IPS DF 4.7 (cell line): ENCODE results near the gene RABGAP1L.
"Not testable (repeated sequence)": the region's sequence is repeated elsewhere in the genome, so short reads cannot be mapped to it uniquely, and the experiment has no call there.

Experiments
- DNase-seq: peaks from one replicate; pipeline ENCODE4 v3.0.0-alpha.2; 2013; ENCODE audit warnings: low spot score; ENCODE audit errors: extremely low read depth

Gene RABGAP1L

DNA sequence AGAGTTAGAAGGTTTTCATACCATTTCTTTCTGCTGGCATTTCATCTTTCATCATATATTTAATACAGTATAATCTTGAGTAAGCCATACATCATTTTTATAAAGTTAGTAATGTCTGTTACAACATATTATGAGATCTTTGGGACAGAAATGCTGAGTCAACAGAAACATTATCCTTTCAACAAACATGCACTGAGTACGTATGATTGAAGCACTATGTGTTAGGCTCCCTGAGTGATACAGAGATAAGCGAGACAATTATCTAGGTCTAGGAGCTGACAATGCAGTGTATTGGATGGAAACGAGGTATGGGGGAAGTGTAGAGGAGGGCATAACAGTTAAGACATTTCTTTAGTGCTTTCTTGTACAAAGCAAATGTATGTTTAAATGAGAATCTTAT is 268.7 kb downstream of the RABGAP1L start:
- DNase-seq, result no peak

DNA sequence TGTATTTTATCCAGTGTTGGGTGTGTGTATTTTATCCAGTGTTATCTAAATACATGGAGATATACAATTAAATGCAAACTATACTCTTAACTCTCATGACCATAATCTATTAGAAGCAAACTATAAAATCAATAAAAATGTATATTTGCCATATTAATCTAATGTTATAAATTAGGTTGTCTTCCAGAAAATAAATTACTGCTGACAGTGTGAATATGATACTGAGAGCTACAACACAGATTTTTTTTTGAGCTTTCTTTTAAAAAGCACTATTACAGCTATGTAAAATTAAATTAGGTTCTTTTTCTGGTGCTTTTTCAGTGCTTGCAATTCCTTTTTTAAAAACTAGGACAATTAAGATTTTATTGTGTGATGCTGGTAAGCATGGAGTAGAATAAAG is 269.4 kb downstream of the RABGAP1L start:
- DNase-seq, result no peak

GRCh38 chr1:174433451-174433850 is 274.1 kb downstream of the RABGAP1L start:
- DNase-seq, result no peak

GRCh38 chr1:174445351-174445750 is 286.0 kb downstream of the RABGAP1L start:
- no peak for DNase-seq

DNA sequence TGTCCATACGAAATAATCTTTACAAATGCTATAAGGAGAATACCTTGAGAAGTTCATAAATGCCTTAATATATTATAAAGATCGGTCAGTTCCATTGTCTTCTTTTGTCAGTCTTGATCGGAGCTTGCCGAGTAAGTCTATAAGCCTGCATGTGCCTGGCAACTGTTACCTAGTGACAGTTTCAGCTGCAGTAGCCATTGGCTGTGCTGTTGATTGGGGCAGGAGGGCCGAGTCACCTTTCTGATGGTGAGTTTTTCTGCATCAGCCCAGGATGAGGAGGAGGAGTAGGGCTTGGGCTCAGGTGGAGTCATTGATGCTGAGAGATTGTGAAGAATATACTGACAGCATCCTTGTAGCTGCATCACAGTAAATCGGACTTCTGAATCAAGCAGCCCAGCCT is 286.5 kb downstream of the RABGAP1L start:
- no peak for DNase-seq

- DNase-seq, result no peak
Measured at GRCh38 chr1:174447866-174448530, 288.7 kb downstream of the RABGAP1L start, which contains the start of gene GPR52. Gene GPR52, plus strand, starts transcription at chr1:174447964. Its CDS starts 148 bp downstream, at chr1:174448112.

- no peak for DNase-seq
Measured at GRCh38 chr1:174448531-174448883, 289.2 kb downstream of the RABGAP1L start.

DNA sequence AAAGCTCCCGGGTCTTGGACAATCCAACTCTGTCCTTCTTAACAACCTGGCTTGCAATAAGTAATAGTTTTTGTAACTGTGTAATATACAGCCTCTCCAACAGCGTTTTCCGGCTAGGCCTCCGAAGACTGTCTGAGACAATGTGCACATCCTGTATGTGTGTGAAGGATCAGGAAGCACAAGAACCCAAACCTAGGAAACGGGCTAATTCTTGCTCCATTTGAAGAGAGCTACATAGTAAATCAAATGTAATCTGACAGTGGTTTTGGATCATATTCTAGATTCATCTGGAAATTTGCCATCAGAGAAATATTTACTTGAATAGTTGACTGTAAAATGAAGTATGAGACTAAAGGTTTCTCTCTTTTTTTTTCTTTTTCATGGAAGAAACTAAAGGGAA is 289.7 kb downstream of the RABGAP1L start:
- no peak for DNase-seq

- DNase-seq, result no peak
Measured at GRCh38 chr1:174451408-174451807, 292.1 kb downstream of the RABGAP1L start.

- DNase-seq, result no peak
Measured at GRCh38 chr1:174465855-174466254, 306.5 kb downstream of the RABGAP1L start.

- DNase-seq, result no peak
Measured at GRCh38 chr1:174466607-174467006, 307.3 kb downstream of the RABGAP1L start.

GRCh38 chr1:174469052-174469451 is 309.7 kb downstream of the RABGAP1L start:
- no peak for DNase-seq

- no peak for DNase-seq
Measured at GRCh38 chr1:174469687-174470086, 310.4 kb downstream of the RABGAP1L start.

DNA sequence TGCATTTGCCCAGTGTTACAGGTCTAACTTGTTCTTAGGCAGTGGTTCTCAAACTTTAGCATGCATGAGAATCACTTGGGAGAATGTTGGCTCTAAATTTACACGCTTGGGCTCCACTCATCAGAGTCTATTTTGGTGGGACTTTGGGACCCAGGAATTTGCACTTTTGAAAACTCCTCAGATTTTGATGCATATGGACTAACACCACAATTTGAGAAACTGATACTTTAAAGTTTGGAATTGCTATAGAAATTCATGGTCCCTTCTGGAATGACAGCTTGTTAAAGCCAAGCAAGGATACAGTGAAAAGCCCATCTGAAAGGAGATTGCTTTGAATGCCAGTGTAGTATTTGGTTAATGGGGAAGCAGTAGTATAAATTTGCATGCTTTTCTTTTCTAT is 320.0 kb downstream of the RABGAP1L start:
- no peak for DNase-seq

GRCh38 chr1:174480324-174480723 is 321.0 kb downstream of the RABGAP1L start:
- DNase-seq, result no peak

DNA sequence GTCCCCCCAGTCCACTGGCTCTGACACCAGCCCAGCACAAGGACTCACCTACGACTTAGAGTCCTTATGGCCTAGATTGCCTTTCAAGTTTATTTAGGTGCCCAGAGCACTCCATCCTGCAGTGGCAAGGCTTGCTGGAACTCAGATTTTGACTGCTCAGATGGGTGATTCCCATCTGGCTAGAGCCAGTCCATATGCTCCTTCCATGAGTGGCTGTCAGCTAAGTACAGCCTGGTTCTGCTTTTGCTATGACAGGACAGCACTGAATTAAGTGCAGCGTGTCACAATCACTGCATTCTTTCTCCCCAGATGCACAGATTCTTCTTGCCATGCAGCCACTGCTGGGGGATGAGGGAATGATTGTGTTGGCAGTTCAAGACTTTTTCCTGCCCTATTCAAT is 332.3 kb downstream of the RABGAP1L start:
- no peak for DNase-seq

- no peak for DNase-seq
Measured at GRCh38 chr1:174497478-174497877, 338.2 kb downstream of the RABGAP1L start.

DNA sequence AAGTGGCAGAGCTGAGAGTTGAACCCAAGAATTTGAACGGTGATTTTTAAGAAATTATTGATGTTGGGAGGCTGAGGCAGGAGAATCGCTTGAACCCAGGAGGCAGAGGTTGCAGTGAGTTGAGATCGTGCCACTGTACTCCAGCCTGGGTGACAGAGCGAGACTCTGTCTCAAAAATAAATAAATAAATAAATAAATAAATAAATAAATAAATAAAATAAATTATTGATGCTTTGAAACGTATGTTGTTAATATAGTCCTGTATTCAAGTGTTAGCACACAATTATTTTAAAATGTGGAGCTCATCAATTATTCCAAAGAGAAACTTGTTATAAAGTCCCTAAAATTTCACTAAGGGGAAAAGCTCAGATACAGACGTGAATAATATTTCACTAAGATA is 357.4 kb downstream of the RABGAP1L start:
- DNase-seq, result not testable (repeated sequence)

DNA sequence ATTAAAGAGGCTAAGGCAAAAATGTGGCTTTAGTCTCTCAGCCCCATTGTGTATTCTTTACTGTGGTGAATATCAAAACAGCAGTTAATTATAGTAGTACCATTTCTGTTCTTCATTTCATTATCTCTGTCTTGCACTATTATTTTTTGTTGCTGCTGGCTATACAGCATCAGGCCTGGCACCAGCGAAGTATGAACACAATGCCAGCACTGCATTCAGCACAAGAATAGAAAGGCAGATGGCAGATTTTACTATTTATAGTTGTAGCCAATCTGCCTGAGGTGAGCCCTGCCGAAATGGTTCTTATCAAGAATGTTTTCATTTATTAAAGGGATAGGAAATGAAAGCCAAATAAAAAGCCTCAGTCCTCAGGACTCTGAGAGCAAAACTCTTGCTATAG is 360.5 kb downstream of the RABGAP1L start:
- DNase-seq, result no peak

DNA sequence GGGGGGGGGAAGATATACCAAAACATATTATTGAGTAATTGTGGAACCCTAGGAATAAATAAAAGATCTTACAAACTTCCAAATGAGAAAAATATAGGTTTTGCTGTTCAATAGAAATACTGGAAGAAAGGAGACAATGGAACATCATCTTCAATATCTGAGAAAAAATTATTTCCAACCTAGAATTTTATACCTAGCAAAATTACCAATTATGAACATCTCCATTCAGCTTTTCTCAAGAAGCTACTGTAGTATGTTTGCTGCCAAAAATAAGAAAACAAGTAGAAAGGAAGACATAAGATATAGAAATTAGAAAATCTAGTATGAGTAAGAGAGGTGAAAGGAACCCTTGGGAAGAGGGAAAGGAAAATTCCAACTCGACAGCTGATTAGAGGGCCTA is 372.4 kb downstream of the RABGAP1L start:
- DNase-seq, result no peak

- no peak for DNase-seq
Measured at GRCh38 chr1:174534789-174535188, 375.5 kb downstream of the RABGAP1L start.

GRCh38 chr1:174535207-174535606 is 375.9 kb downstream of the RABGAP1L start:
- DNase-seq, result no peak

DNA sequence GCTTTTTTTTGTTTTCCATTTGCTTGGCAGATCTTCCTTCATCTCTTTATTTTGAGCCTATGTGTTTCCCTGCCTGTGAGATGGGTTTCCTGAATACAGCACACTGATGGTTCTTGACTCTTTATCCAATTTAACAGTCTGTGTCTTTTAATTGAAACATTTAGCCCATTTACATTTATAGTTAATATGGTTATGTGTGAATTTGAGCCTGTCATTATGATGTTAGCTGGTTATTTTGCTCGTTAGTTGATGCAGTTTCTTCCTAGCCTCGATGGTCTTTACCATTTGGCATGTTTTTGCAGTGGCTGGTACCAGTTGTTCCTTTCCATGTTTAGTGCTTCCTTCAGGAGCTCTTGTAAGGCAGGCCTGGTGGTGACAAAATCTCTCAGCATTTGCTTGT is 384.1 kb downstream of the RABGAP1L start:
- DNase-seq, result not testable (repeated sequence)

GRCh38 chr1:174550296-174550695 is 391.0 kb downstream of the RABGAP1L start:
- DNase-seq, result no peak
